ENCODE data around the gene STPG3.

DNA sequence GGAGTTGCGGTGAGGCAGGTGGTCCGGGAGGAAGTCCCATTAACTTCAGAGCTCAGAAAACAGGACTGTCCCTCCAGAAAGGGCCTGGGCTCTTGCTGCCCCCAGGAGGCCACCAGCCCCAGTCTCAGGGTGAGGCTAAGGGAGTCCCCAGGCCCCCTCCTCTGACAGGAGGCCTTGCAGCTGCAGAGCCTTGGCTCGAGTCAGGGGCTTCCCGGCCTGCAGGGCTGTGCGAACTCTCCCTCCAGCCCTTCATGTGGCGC, 3.2 kb upstream of the STPG3 start:
- TF ChIP-seq, protein P1, sequence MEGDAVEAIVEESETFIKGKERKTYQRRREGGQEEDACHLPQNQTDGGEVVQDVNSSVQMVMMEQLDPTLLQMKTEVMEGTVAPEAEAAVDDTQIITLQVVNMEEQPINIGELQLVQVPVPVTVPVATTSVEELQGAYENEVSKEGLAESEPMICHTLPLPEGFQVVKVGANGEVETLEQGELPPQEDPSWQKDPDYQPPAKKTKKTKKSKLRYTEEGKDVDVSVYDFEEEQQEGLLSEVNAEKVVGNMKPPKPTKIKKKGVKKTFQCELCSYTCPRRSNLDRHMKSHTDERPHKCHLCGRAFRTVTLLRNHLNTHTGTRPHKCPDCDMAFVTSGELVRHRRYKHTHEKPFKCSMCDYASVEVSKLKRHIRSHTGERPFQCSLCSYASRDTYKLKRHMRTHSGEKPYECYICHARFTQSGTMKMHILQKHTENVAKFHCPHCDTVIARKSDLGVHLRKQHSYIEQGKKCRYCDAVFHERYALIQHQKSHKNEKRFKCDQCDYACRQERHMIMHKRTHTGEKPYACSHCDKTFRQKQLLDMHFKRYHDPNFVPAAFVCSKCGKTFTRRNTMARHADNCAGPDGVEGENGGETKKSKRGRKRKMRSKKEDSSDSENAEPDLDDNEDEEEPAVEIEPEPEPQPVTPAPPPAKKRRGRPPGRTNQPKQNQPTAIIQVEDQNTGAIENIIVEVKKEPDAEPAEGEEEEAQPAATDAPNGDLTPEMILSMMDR (optimal IDR thresholded peaks at IDR 0.05 in 1 of 3, IDR thresholded peaks at IDR 0.05 in 1 of 3, conservative IDR thresholded peaks at IDR 0.05 in 1 of 3; ENCODE audit: extremely low read depth in 1 of 3, insufficient read depth in 2 of 3, low read length in 3 of 3) = no peak
- TF ChIP-seq EZH2 (IDR thresholded peaks at IDR 0.05; ENCODE audit: low read length) = no peak
